Lower leg skin (tissue), 3 donors: ENCODE results near the gene PLCG2.

Experiments
- CTCF ChIP-seq, 3 donors: fragments of 450-650 bp; IDR thresholded peaks; one replicate each; pipeline ENCODE4 v1.5.1; 2016; ENCODE audit warnings: antibody characterized with exemption in 3 of 3, mild to moderate bottlenecking in 3 of 3, moderate library complexity in 2 of 3
- POLR2A ChIP-seq, 2 donors: fragments of 450-650 bp; IDR thresholded peaks; one replicate each; pipeline ENCODE4 v1.6.1; 2016 to 2017; ENCODE audit warnings: antibody characterized with exemption in 2 of 2, mild to moderate bottlenecking in 1 of 2, moderate library complexity in 1 of 2

- no peak for TF ChIP-seq POLR2A (IDR thresholded peaks at IDR 0.05)
- no peak for TF ChIP-seq CTCF (IDR thresholded peaks at IDR 0.05)
These were observed 13.7 kb downstream of the PLCG2 start for GRCh38 chr16:81792828-81793227.
